Skeletal muscle tissue (tissue), 4 donors: ENCODE results near the gene HPS1. TPM values are rescaled to one million over a fixed set of nuclear protein-coding genes. Genes with fewer than 3 reads are reported as not detected.

Source experiments
- H3K27ac ChIP-seq: one replicate; pipeline ENCODE4 v1.7.0; 2013; ENCODE audit warnings: mild to moderate bottlenecking, low read depth, low read length, inconsistent platforms
- H3K27me3 ChIP-seq, 3 donors: one replicate each; pipeline ENCODE4 v1.7.0; 2013; ENCODE audit warnings: low read length in 3 of 3; ENCODE audit not compliant: control insufficient read depth in 3 of 3, insufficient read depth in 3 of 3
- H3K36me3 ChIP-seq, 3 donors: one replicate each; pipeline ENCODE4 v1.7.0; 2013; ENCODE audit warnings: low read length in 3 of 3; ENCODE audit not compliant: control insufficient read depth in 3 of 3, insufficient read depth in 3 of 3
- H3K4me1 ChIP-seq, 3 donors: one replicate each; pipeline ENCODE4 v1.7.0; 2013; ENCODE audit warnings: low read length in 3 of 3, mild to moderate bottlenecking in 3 of 3; ENCODE audit not compliant: control insufficient read depth in 3 of 3, insufficient read depth in 3 of 3
- H3K4me3 ChIP-seq, 3 donors: one replicate each; pipeline ENCODE4 v1.7.0; 2013; ENCODE audit warnings: low read length in 3 of 3
- H3K9ac ChIP-seq, 3 donors: one replicate each; pipeline ENCODE4 v1.7.0; 2013; ENCODE audit warnings: low read length in 3 of 3, mild to moderate bottlenecking in 3 of 3, moderate library complexity in 2 of 3, low read depth in 1 of 3
- H3K9me3 ChIP-seq, 3 donors: one replicate each; pipeline ENCODE4 v1.7.0; 2013; ENCODE audit warnings: low read length in 3 of 3; ENCODE audit not compliant: control insufficient read depth in 3 of 3
- total RNA-seq: library from RNA; depleted of rRNA; stranded (reverse); fragments of >200 nt; gene quantifications from one replicate; pipeline ENCODE4 v1.2.3, GENCODE V29; 2014
- donor health status: Osteomylitis.

The HPS1 gene
- total RNA-seq, 1 donor from 2014 or later = 8.9 TPM

- Histone ChIP-seq H3K4me3 (no peak overlapping the region), H3K4me1 (peaks cover 10% of the 10 kb centered on the region in 3 donors), H3K9ac (no peak overlapping the region), H3K36me3 (no peaks in the 10 kb centered on the region), H3K9me3 (no peaks in the 10 kb centered on the region), H3K27me3 (peaks cover 0 to 5% (median 2%) of the 10 kb centered on the region in 3 donors), H3K27ac (no peak overlapping the region)
Observed at GRCh38 chr10:98465866-98466265, 19.1 kb upstream of the HPS1 start.

GRCh38 chr10:98463976-98464754 lies 17.4 kb upstream of the HPS1 start:
- Histone ChIP-seq H3K4me1 (peaks cover 10 to 13% (median 10%) of the 10 kb centered on the region in 3 donors), H3K9me3 (no peaks in the 10 kb centered on the region), H3K4me3 (no peak overlapping the region), H3K9ac (no peak overlapping the region), H3K27me3 (peaks cover 0 to 5% (median 2%) of the 10 kb centered on the region in 3 donors), H3K27ac (no peak overlapping the region), H3K36me3 (no peaks in the 10 kb centered on the region)

GRCh38 chr10:98463016-98463415 lies 16.3 kb upstream of the HPS1 start:
- Histone ChIP-seq H3K4me3 (no peak overlapping the region), H3K9ac (no peak overlapping the region), H3K4me1 (peaks cover 8 to 13% (median 9%) of the 10 kb centered on the region in 3 donors), H3K36me3 (no peaks in the 10 kb centered on the region), H3K9me3 (no peaks in the 10 kb centered on the region), H3K27me3 (peaks cover 0 to 6% (median 2%) of the 10 kb centered on the region in 3 donors), H3K27ac (no peak overlapping the region)

- Histone ChIP-seq H3K27me3 (peaks cover 0 to 4% (median 2%) of the 10 kb centered on the region in 3 donors), H3K9me3 (no peaks in the 10 kb centered on the region), H3K4me1 (peaks cover 0 to 7% (median 4%) of the 10 kb centered on the region in 3 donors), H3K9ac (no peak overlapping the region), H3K36me3 (no peaks in the 10 kb centered on the region), H3K27ac (no peak overlapping the region), H3K4me3 (no peak overlapping the region)
Observed at GRCh38 chr10:98461500-98461842, 14.7 kb upstream of the HPS1 start.

GRCh38 chr10:98460837-98461499 lies 14.2 kb upstream of the HPS1 start:
- H3K27ac ChIP-seq = no peak overlapping the region

GRCh38 chr10:98458809-98459784 lies 12.4 kb upstream of the HPS1 start:
- no peak overlapping the region for H3K4me3 ChIP-seq
- H3K27ac ChIP-seq = no peak overlapping the region
- H3K27me3 ChIP-seq = peaks cover 2 to 4% (median 2%) of the 10 kb centered on the region in 3 donors
- no peaks in the 10 kb centered on the region for H3K9me3 ChIP-seq
- H3K36me3 ChIP-seq = no peaks in the 10 kb centered on the region
- no peak overlapping the region for H3K9ac ChIP-seq
- peaks cover 0 to 7% (median 4%) of the 10 kb centered on the region in 3 donors for H3K4me1 ChIP-seq

More at GRCh38 chr10:98460837-98461499, 14.2 kb upstream of the HPS1 start:
- Histone ChIP-seq H3K36me3 (no peaks in the 10 kb centered on the region), H3K9ac (no peak overlapping the region), H3K4me1 (peaks cover 0 to 7% (median 4%) of the 10 kb centered on the region in 3 donors), H3K4me3 (no peak overlapping the region), H3K27me3 (peaks cover 2 to 4% (median 2%) of the 10 kb centered on the region in 3 donors), H3K9me3 (no peaks in the 10 kb centered on the region)

GRCh38 chr10:98457721-98458120 lies 11.0 kb upstream of the HPS1 start:
- Histone ChIP-seq H3K9me3 (no peaks in the 10 kb centered on the region), H3K27me3 (peaks cover 2 to 4% (median 2%) of the 10 kb centered on the region in 3 donors), H3K36me3 (no peaks in the 10 kb centered on the region), H3K4me3 (no peak overlapping the region), H3K9ac (no peak overlapping the region), H3K27ac (no peak overlapping the region), H3K4me1 (peaks cover 0 to 7% (median 4%) of the 10 kb centered on the region in 3 donors)

- Histone ChIP-seq H3K36me3 (no peaks in the 10 kb centered on the region), H3K4me3 (no peak overlapping the region), H3K9me3 (no peaks in the 10 kb centered on the region), H3K9ac (no peak overlapping the region), H3K27ac (no peak overlapping the region), H3K27me3 (peaks cover 2 to 4% (median 2%) of the 10 kb centered on the region in 3 donors), H3K4me1 (peaks cover 0 to 7% (median 4%) of the 10 kb centered on the region in 3 donors)
Observed at GRCh38 chr10:98456686-98457482, 10.1 kb upstream of the HPS1 start.

GRCh38 chr10:98456043-98456570 lies 9.4 kb upstream of the HPS1 start:
- no peak overlapping the region for H3K27ac ChIP-seq
- H3K9ac ChIP-seq = no peak overlapping the region
- H3K36me3 ChIP-seq = no peaks in the 10 kb centered on the region
- peaks cover 0 to 6% (median 2%) of the 10 kb centered on the region in 3 donors for H3K4me1 ChIP-seq
- H3K27me3 ChIP-seq = peaks cover 2 to 4% (median 2%) of the 10 kb centered on the region in 3 donors
- H3K9me3 ChIP-seq = no peaks in the 10 kb centered on the region
- no peak overlapping the region for H3K4me3 ChIP-seq
